B cell (primary cell): ENCODE results near the gene SMIM26. TPM values are rescaled to one million over a fixed set of nuclear protein-coding genes. Genes with fewer than 3 reads are reported as not detected.

Source experiments
- ATAC-seq: fragments of 200-7000 bp; cut with Tn5 transposase; one replicate; pipeline ENCODE4 v1.10.0; 2021; ENCODE audit warnings: low read depth, mild to moderate bottlenecking, moderate number of reproducible peaks, moderate library complexity
- CTCF ChIA-PET: fragments of 350-600 bp; sonication (Branson Sonifier 250); formaldehyde crosslinking; loops from one replicate; lab custom pipeline; 2021; ENCODE audit warnings: antibody characterized with exemption, inconsistent platforms; lab: Charles Lee
- POLR2A ChIA-PET: fragments of 350-600 bp; sonication (Branson Sonifier 250); formaldehyde crosslinking; loops from one replicate; lab custom pipeline; 2021; ENCODE audit warnings: antibody characterized with exemption; lab: Charles Lee
- DNase-seq: peaks from one replicate; pipeline ENCODE4 v3.0.0; 2013
- H2AFZ ChIP-seq: 2 replicates; pipeline ENCODE4 v1.6.1; 2012; ENCODE audit warnings: mild to moderate bottlenecking, low read depth, low read length; ENCODE audit not compliant: insufficient read depth, poor library complexity, severe bottlenecking
- H3K27ac ChIP-seq, 2 donors: 1 replicate in 1 of 2; 2 replicates in 1 of 2; pipeline ENCODE4 v1.5.1; 2012 to 2013; ENCODE audit warnings: low read length in 2 of 2, mild to moderate bottlenecking in 2 of 2, moderate library complexity in 1 of 2
- H3K27me3 ChIP-seq, 4 experiments: fragments of 200-600 bp in 1 of 4; sonication (generic) in 1 of 4; replicated peaks in 1 of 4; 1 replicate in 2 of 4; 2 replicates in 2 of 4; pipeline versions ENCODE4 v1.6.1 to v1.7.0; 2013 to 2016; ENCODE audit warnings: low read length in 3 of 4, mild to moderate bottlenecking in 2 of 4, mixed read lengths in 1 of 4, moderate library complexity in 1 of 4; ENCODE audit not compliant: insufficient read depth in 4 of 4, control insufficient read depth in 3 of 4; ENCODE audit errors: control extremely low read depth in 1 of 4
- H3K36me3 ChIP-seq, 2 experiments: replicated peaks in 1 of 2; 1 replicate in 1 of 2; 2 replicates in 1 of 2; pipeline versions ENCODE4 v1.6.1 to v1.7.1; 2013; ENCODE audit warnings: low read length in 1 of 2; ENCODE audit not compliant: insufficient read depth in 2 of 2, control insufficient read depth in 1 of 2; ENCODE audit errors: control extremely low read depth in 1 of 2, extremely low read depth in 1 of 2
- H3K4me1 ChIP-seq, 2 donors: fragments of 200-600 bp in 1 of 2; sonication (generic) in 1 of 2; 1 replicate in 1 of 2; 2 replicates in 1 of 2; pipeline versions ENCODE4 v1.5.1 to v1.6.1; 2013 to 2017; ENCODE audit warnings: low read length in 2 of 2; ENCODE audit not compliant: control insufficient read depth in 2 of 2, insufficient read depth in 2 of 2
- H3K4me2 ChIP-seq: replicated peaks from 2 replicates; pipeline ENCODE3; 2012; ENCODE audit warnings: mild to moderate bottlenecking, low read depth, low read length; ENCODE audit not compliant: poor library complexity, severe bottlenecking
- H3K4me3 ChIP-seq, 5 experiments: fragments of 200-600 bp in 1 of 5; sonication (generic) in 1 of 5; 1 replicate in 3 of 5; 2 replicates in 2 of 5; pipeline versions ENCODE4 v1.5.1 to v1.7.0; 2011 to 2016; ENCODE audit warnings: low read length in 4 of 5, mild to moderate bottlenecking in 4 of 5, low read depth in 2 of 5, control low read depth in 1 of 5, moderate library complexity in 1 of 5; ENCODE audit not compliant: insufficient read depth in 1 of 5; ENCODE audit errors: control extremely low read depth in 1 of 5, extremely low read depth in 1 of 5
- H3K79me2 ChIP-seq: fragments of 200-600 bp; sonication (generic); one replicate; pipeline ENCODE4 v1.6.0; 2016; ENCODE audit warnings: low read length; ENCODE audit not compliant: control insufficient read depth, insufficient read depth
- H3K9ac ChIP-seq: fragments of 200-600 bp; sonication (generic); 2 replicates; pipeline ENCODE4 v1.6.1; 2017; ENCODE audit warnings: mild to moderate bottlenecking, low read length, moderate library complexity
- H3K9me3 ChIP-seq, 3 donors: one replicate each; pipeline versions ENCODE4 v1.6.1 to v1.7.1; 2013; ENCODE audit warnings: low read length in 2 of 3; ENCODE audit not compliant: control insufficient read depth in 2 of 3, insufficient read depth in 1 of 3; ENCODE audit errors: control extremely low read depth in 1 of 3
- H4K20me1 ChIP-seq: 2 replicates; pipeline ENCODE4 v1.6.0; 2012; ENCODE audit warnings: mild to moderate bottlenecking, low read length; ENCODE audit not compliant: insufficient read depth, control insufficient read depth, poor library complexity, severe bottlenecking
- H3K27ac Mint-ChIP-seq: one replicate; pipeline ENCODE4 v1.8.0; 2021; ENCODE audit warnings: mixed read lengths
- H3K27me3 Mint-ChIP-seq: one replicate; pipeline ENCODE4 v1.8.0; 2021; ENCODE audit warnings: mixed read lengths
- H3K4me1 Mint-ChIP-seq: one replicate; pipeline ENCODE4 v1.8.0; 2021; ENCODE audit warnings: mixed read lengths
- H3K4me3 Mint-ChIP-seq: one replicate; pipeline ENCODE4 v1.8.0; 2021; ENCODE audit warnings: mixed read lengths
- H3K9me3 Mint-ChIP-seq: one replicate; pipeline ENCODE4 v1.8.0; 2022; ENCODE audit warnings: mixed read lengths; ENCODE audit not compliant: insufficient read depth
- EZH2 ChIP-seq: IDR thresholded peaks from 2 replicates; pipeline ENCODE4 v1.6.1; 2012; ENCODE audit warnings: borderline replicate concordance, low read depth, mild to moderate bottlenecking, moderate library complexity, low read length; ENCODE audit not compliant: insufficient read depth, poor library complexity, severe bottlenecking
- WGBS: methylation state at CpG from one replicate; pipeline ENCODE4 v1.1.5; 2013; ENCODE audit warnings: missing lambda C conversion rate; ENCODE audit not compliant: insufficient coverage; 5-methylcytosine and 5-hydroxymethylcytosine counted together
- intact Hi-C: fragments of 100-400 bp; cut with micrococcal nuclease; formaldehyde crosslinking; loops from one replicate; pipeline ENCODE4 v1.10.0; 2022
- polyA plus RNA-seq: library from polyadenylated mRNA; depleted of rRNA; stranded (reverse); fragments of >200 nt; gene quantifications from 2 replicates; pipeline ENCODE4 v1.2.3, GENCODE V29; 2012
- total RNA-seq, 2 donors: library from RNA; stranded (reverse); fragments of 120-200 nt in 1 of 2; gene quantifications; 1 replicate in 1 of 2; 2 replicates in 1 of 2; pipeline versions ENCODE4 v1.2.3 to v1.2.4, GENCODE V29; 2013 to 2022
- TF ChIP-seq, protein P1 (sequence below): fragments of 200-600 bp; IDR thresholded peaks from one replicate; pipeline ENCODE4 v1.8.0; 2022; ENCODE audit warnings: antibody characterized with exemption, mild to moderate bottlenecking

The SMIM26 gene
- total and polyA plus RNA-seq, 2 donors (not counting 1 experiment from before 2014, with no cell fraction given): 47.7 to 100 TPM

DNA sequence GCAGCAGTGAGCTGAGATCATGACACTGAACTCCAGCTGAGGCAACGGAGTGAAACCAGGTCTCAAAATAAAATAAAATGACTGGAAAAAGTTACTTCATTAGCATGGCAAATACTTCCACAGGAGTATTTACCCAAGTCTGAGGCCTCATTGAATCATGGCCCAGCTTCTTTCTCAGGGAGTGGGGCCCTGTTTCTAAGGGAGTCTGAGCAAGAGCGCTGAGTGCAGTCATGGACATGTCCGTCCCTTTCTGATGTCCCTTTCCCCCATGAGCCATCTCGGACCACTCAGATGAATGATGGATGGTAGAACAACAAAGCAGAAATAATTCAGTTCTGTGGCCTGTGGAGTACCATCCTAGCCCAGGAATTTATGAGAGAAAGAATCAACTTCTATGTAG, 12.8 kb downstream of the SMIM26 start:
- H3K4me1 ChIP-seq: no peaks in the 10 kb centered on the region
- H2AFZ ChIP-seq: no peak overlapping the region
- no peaks in the 10 kb centered on the region for H3K36me3 ChIP-seq
- H3K27me3 ChIP-seq: peaks cover 0 to 12% (median 3%) of the 10 kb centered on the region in 4 experiments
- ATAC-seq (no peak), DNase-seq (no peak)
- H3K9ac ChIP-seq: no peak overlapping the region
- no peak overlapping the region for H3K27ac ChIP-seq
- H4K20me1 ChIP-seq: no peaks in the 10 kb centered on the region
- no peak overlapping the region for H3K4me2 ChIP-seq
- Mint-ChIP-seq H3K4me1 (no peaks in the 10 kb centered on the region), H3K9me3 (no peaks in the 10 kb centered on the region), H3K27me3 (peaks cover 22% of the 10 kb centered on the region), H3K27ac (no peak overlapping the region), H3K4me3 (no peak overlapping the region)
- H3K4me3 ChIP-seq: no peak overlapping the region
- H3K79me2 ChIP-seq: no peaks in the 10 kb centered on the region
- intact Hi-C loops: no loop called here
- WGBS: no CpG with 5 or more reads among the region's 4 CpGs
- CTCF ChIA-PET: no interaction called here
- POLR2A ChIA-PET: no interaction called here
- TF ChIP-seq, protein P1, sequence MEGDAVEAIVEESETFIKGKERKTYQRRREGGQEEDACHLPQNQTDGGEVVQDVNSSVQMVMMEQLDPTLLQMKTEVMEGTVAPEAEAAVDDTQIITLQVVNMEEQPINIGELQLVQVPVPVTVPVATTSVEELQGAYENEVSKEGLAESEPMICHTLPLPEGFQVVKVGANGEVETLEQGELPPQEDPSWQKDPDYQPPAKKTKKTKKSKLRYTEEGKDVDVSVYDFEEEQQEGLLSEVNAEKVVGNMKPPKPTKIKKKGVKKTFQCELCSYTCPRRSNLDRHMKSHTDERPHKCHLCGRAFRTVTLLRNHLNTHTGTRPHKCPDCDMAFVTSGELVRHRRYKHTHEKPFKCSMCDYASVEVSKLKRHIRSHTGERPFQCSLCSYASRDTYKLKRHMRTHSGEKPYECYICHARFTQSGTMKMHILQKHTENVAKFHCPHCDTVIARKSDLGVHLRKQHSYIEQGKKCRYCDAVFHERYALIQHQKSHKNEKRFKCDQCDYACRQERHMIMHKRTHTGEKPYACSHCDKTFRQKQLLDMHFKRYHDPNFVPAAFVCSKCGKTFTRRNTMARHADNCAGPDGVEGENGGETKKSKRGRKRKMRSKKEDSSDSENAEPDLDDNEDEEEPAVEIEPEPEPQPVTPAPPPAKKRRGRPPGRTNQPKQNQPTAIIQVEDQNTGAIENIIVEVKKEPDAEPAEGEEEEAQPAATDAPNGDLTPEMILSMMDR: no peak
- no peak for TF ChIP-seq EZH2
- H3K9me3 ChIP-seq: no peaks in the 10 kb centered on the region

DNA sequence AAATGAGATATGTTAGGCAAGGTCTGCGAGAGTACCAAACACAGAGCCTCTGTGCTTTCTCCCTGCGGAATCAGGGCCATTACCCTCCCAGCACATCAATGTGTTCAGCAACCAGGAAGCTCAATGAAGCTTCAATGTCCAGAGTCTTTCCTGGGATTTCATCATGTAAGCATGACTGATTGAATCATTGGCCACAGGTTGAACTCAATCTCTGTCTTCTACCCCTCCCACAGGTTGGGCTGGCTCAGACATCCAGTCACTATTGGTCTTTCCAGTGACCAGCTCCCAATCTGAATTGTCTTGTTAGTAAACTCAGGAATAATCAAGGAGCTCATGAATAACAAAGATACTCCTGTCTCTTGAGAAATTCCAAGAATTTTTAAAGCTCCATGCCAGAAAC, 17.9 kb downstream of the SMIM26 start:
- Histone ChIP-seq H3K36me3 (no peaks in the 10 kb centered on the region), H3K9me3 (no peaks in the 10 kb centered on the region), H3K27me3 (peaks cover 0 to 12% (median 3%) of the 10 kb centered on the region in 4 experiments), H3K27ac (no peak overlapping the region), H3K79me2 (no peaks in the 10 kb centered on the region), H3K4me3 (no peak overlapping the region), H3K4me2 (no peak overlapping the region), H3K4me1 (peaks cover 17% of the 10 kb centered on the region in 2 donors), H4K20me1 (no peaks in the 10 kb centered on the region), H2AFZ (no peak overlapping the region), H3K9ac (no peak overlapping the region)
- POLR2A ChIA-PET: no interaction called here
- H3K27me3 Mint-ChIP-seq: peaks cover 19% of the 10 kb centered on the region
- H3K9me3 Mint-ChIP-seq: no peaks in the 10 kb centered on the region
- no peak for TF ChIP-seq EZH2
- TF ChIP-seq, protein P1: no peak
- ATAC-seq: no peak
- H3K4me3 Mint-ChIP-seq: no peak overlapping the region
- intact Hi-C loops: loop anchor here (5.0 kb wide), 1 partner anchor 448 kb away; the partner anchor contains the start of genes KAT14 and PET117
- no peak overlapping the region for H3K27ac Mint-ChIP-seq
- WGBS: 100% methylated on average over 2 of the region's 2 CpGs
- H3K4me1 Mint-ChIP-seq: peaks cover 23% of the 10 kb centered on the region
- DNase-seq: no peak
- CTCF ChIA-PET: no interaction called here
